ENCODE results near the gene TERT. TPM values are rescaled to one million over a fixed set of nuclear protein-coding genes. Genes with fewer than 3 reads are reported as not detected.
"Not testable (repeated sequence)": the region's sequence is repeated elsewhere in the genome, so short reads cannot be mapped to it uniquely, and the experiment has no call there.

TERT gene
- total RNA-seq, 2 donors from 2014 or later = not detected

DNA sequence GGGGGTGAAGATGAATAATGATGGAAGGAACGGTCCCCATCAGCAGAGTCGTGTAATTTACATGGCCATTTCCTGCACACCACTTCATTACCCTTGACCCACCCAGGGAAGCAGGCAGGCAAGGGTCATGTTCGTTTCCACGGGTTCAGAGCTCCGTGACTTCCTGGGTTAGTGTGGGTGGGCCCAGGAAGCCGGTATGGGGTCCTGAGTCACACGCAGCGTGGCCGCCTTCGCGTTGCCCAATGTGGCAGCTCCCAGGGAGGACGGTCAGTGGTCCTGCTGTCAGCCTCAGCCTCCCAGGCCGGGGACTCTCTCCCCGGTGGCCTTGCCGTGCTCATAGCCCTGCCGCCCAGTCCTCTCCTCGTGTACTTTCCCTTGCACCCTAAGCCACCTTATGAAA, 5.1 kb upstream of the TERT start:
- ATAC-seq = no peak
- intact Hi-C loops (cut with DNase I) = no loop called here
- no peak for DNase-seq

DNA sequence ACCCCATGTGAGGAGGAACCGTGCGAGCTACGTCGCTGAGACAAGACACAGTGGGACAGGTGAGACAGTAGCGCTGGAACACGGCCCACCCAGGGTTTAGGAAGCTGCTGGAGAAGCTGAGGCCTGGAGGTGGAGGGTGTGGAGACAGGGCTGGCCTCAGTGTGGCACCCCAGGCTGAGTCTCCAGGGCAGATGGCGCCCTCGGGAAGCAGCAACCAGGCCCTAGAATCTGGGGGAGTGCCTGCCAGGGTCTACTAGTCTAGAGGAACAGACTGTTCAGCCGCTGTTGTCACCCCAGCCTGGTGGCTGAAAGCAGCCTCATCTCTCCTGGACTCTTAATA, 4.6 kb upstream of the TERT start:
- ATAC-seq (no peak), DNase-seq (no peak)
- intact Hi-C loops (cut with DNase I) = no loop called here

DNA sequence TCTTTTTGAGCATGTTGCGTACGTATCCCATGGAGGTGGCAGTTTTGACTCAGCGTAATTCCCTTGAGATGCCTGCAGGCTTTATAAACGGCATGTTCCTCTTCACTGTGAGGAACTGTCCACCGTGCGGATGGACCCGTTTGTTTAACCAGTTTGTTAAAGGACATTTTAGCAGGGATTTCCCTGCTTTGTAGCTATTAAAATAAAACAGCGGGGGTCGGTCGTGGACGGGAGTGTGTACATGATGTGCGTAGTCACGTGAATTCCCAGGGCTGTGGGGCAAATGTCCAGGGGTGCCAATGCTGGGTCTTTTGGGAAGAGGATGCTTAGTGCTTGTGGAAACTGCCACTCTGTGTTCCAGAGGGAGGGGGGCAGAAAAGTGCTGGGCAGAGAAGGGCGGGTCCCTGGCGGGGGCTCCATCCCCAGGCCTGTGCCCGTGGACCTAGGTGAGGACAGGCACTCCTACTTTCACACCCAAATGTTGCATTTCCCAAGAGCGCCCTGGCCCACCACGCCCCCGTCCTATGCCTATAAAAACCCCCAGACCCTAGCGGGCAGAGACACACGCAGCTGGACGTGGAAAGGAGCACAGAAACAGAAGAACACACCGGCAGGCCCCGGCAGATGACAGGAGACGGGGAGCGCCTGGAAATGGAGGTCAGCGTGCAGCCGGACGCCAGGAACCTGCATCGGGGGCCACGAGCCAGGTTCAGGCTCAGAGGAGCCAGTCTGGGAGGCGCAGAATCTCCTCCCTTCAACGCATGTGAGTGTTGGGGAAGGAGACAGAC, 4.0 kb upstream of the TERT start:
- no peak for DNase-seq
- intact Hi-C loops (cut with DNase I) = no loop called here
- no peak for ATAC-seq

GRCh38 chr5:1298067-1298551, 3.2 kb upstream of the TERT start:
- ATAC-seq (no peak), DNase-seq (no peak)
- intact Hi-C loops (cut with DNase I) = no loop called here

- intact Hi-C loops (cut with DNase I) = no loop called here
- ATAC-seq = no peak
- DNase-seq = no peak
Measured at GRCh38 chr5:1297243-1297642, 2.4 kb upstream of the TERT start.

DNA sequence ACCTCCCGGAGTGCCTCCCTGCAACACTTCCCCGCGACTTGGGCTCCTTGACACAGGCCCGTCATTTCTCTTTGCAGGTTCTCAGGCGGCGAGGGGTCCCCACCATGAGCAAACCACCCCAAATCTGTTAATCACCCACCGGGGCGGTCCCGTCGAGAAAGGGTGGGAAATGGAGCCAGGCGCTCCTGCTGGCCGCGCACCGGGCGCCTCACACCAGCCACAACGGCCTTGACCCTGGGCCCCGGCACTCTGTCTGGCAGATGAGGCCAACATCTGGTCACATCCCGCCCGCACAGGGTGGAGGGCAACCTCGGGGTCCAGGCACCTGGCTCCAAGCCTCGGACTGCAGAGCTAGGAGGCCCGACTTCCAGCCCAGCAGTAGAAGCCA, 776 bp upstream of the TERT start:
- intact Hi-C loops (cut with DNase I) = no loop called here
- ATAC-seq (no peak), DNase-seq (no peak)

DNA sequence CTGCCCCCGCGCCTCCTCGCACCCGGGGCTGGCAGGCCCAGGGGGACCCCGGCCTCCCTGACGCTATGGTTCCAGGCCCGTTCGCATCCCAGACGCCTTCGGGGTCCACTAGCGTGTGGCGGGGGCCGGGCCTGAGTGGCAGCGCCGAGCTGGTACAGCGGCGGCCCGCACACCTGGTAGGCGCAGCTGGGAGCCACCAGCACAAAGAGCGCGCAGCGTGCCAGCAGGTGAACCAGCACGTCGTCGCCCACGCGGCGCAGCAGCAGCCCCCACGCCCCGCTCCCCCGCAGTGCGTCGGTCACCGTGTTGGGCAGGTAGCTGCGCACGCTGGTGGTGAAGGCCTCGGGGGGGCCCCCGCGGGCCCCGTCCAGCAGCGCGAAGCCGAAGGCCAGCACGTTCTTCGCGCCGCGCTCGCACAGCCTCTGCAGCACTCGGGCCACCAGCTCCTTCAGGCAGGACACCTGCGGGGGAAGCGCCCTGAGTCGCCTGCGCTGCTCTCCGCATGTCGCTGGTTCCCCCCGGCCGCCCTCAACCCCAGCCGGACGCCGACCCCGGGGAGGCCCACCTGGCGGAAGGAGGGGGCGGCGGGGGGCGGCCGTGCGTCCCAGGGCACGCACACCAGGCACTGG, 548 bp downstream of the TERT start:
- DNase-seq (no peak), ATAC-seq (no peak)
- intact Hi-C loops (cut with DNase I) = no loop called here

- ATAC-seq (no peak), DNase-seq (no peak)
- intact Hi-C loops (cut with DNase I) = no loop called here
Measured at GRCh38 chr5:1293416-1294205, 1.3 kb downstream of the TERT start.

- DNase-seq = no peak
- intact Hi-C loops (cut with DNase I) = no loop called here
- no peak for ATAC-seq
Measured at GRCh38 chr5:1292846-1293415, 1.9 kb downstream of the TERT start.

GRCh38 chr5:1292139-1292538, 2.7 kb downstream of the TERT start:
- DNase-seq (no peak), ATAC-seq (no peak)
- intact Hi-C loops (cut with DNase I) = no loop called here

GRCh38 chr5:1291611-1292080, 3.2 kb downstream of the TERT start:
- DNase-seq (no peak), ATAC-seq (no peak)
- intact Hi-C loops (cut with DNase I) = no loop called here

- intact Hi-C loops (cut with DNase I); DNase-seq; ATAC-seq: not testable (repeated sequence)
Measured at GRCh38 chr5:1290956-1291355, 3.9 kb downstream of the TERT start.

GRCh38 chr5:1289559-1289958, 5.3 kb downstream of the TERT start:
- ATAC-seq; DNase-seq; intact Hi-C loops (cut with DNase I): not testable (repeated sequence)

- ATAC-seq (no peak), DNase-seq (no peak)
- intact Hi-C loops (cut with DNase I) = no loop called here
Measured at GRCh38 chr5:1288439-1289335, 6.2 kb downstream of the TERT start.

- no peak for ATAC-seq
- intact Hi-C loops (cut with DNase I) = no loop called here
- no peak for DNase-seq
Measured at GRCh38 chr5:1285883-1286291, 9.0 kb downstream of the TERT start.

DNA sequence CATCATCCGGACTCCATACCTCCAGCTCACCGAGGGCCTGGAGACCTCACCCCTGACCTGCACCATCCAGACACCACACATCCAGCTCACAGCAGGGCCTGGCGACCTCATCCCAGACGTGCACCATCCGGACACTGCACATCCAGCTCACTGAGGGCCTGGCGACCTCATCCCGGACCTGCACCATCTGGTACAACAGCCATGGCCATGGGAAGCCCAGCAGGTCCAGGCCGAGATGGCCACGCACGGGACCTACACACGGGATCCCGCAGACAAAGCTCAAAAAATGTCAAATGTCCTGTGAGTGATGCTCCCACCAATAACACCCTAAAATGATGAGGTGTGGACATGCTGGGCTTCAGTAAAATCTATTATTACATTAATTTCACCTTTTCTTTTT, 9.7 kb downstream of the TERT start:
- DNase-seq (no peak), ATAC-seq (no peak)
- intact Hi-C loops (cut with DNase I) = no loop called here

GRCh38 chr5:1284336-1284970, 10.4 kb downstream of the TERT start:
- intact Hi-C loops (cut with DNase I); DNase-seq; ATAC-seq: not testable (repeated sequence)

DNA sequence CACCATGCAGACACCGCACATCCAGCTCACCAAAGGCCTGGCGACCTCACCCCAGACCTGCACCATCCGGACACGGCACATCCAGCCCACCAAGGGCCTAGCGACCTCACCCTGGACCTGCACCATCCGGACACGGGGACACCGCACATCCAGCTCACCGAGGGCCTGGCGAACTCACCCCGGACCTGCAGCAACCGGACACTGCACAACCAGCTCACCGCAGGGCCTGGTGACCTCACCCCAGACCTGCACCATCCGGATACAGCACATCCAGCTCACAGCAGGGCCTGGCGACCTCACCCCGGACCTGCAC, 11.2 kb downstream of the TERT start:
- ATAC-seq; DNase-seq; intact Hi-C loops (cut with DNase I): not testable (repeated sequence)
